Measurements from ENCODE around the gene SNX19. TPM values are rescaled to one million over a fixed set of nuclear protein-coding genes. Genes with fewer than 3 reads are reported as not detected.

SNX19 gene
- total RNA-seq, 1 donor from 2014 or later = 67.4 TPM

GRCh38 chr11:130868086-130868710, 48.1 kb downstream of the SNX19 start:
- no peaks in the 10 kb centered on the region for H3K27me3 ChIP-seq (ENCODE audit: low read depth)
- ATAC-seq (no peak), DNase-seq (no peak)
- intact Hi-C loops (cut with DNase I) = no loop called here
- H3K4me3 ChIP-seq = no peak overlapping the region
- no peak overlapping the region for H3K27ac ChIP-seq
- no peaks in the 10 kb centered on the region for H3K9me3 ChIP-seq
- TF ChIP-seq CTCF (IDR thresholded peaks at IDR 0.05) = no peak
- H3K4me1 ChIP-seq = no peaks in the 10 kb centered on the region
- peaks cover 33% of the 10 kb centered on the region for H3K36me3 ChIP-seq

- Histone ChIP-seq H3K36me3 (peaks cover 21% of the 10 kb centered on the region), H3K27me3 (ENCODE audit: low read depth) (no peaks in the 10 kb centered on the region), H3K9me3 (no peaks in the 10 kb centered on the region), H3K27ac (no peak overlapping the region), H3K4me1 (peaks cover 4% of the 10 kb centered on the region), H3K4me3 (no peak overlapping the region)
- intact Hi-C loops (cut with DNase I) = no loop called here
- no peak for TF ChIP-seq CTCF (IDR thresholded peaks at IDR 0.05)
- ATAC-seq = no peak
- DNase-seq = no peak
Measured at GRCh38 chr11:130866831-130867230, 49.4 kb downstream of the SNX19 start.

- no peak overlapping the region for H3K4me3 ChIP-seq
- DNase-seq (no peak), ATAC-seq (no peak)
- peaks cover 9% of the 10 kb centered on the region for H3K4me1 ChIP-seq
- no peaks in the 10 kb centered on the region for H3K9me3 ChIP-seq
- H3K36me3 ChIP-seq = peaks cover 10% of the 10 kb centered on the region
- no peak overlapping the region for H3K27ac ChIP-seq
- no peaks in the 10 kb centered on the region for H3K27me3 ChIP-seq (ENCODE audit: low read depth)
- intact Hi-C loops (cut with DNase I) = no loop called here
- no peak for TF ChIP-seq CTCF (IDR thresholded peaks at IDR 0.05)
Measured at GRCh38 chr11:130865774-130866114, 50.5 kb downstream of the SNX19 start.

GRCh38 chr11:130865091-130865773, 51.0 kb downstream of the SNX19 start:
- no peak for TF ChIP-seq CTCF (IDR thresholded peaks at IDR 0.05)
- intact Hi-C loops (cut with DNase I) = no loop called here
- Histone ChIP-seq H3K27me3 (ENCODE audit: low read depth) (no peaks in the 10 kb centered on the region), H3K27ac (no peak overlapping the region), H3K9me3 (no peaks in the 10 kb centered on the region), H3K4me3 (no peak overlapping the region), H3K36me3 (peaks cover 7% of the 10 kb centered on the region), H3K4me1 (peaks cover 9% of the 10 kb centered on the region)
- DNase-seq (no peak), ATAC-seq (peak in 1 of 2 donors; percentile 22)

GRCh38 chr11:130861902-130862860, 54.1 kb downstream of the SNX19 start:
- no peaks in the 10 kb centered on the region for H3K27me3 ChIP-seq (ENCODE audit: low read depth)
- intact Hi-C loops (cut with DNase I) = loop anchor here (5.0 kb wide), 1 partner anchor 430 kb away; no protein-coding TSS in a partner anchor
- peak; percentile 100 for TF ChIP-seq CTCF (IDR thresholded peaks at IDR 0.05)

More at GRCh38 chr11:130861902-130862860, 54.1 kb downstream of the SNX19 start:
- Histone ChIP-seq H3K27ac (no peak overlapping the region), H3K9me3 (no peaks in the 10 kb centered on the region), H3K4me1 (peaks cover 9% of the 10 kb centered on the region), H3K4me3 (no peak overlapping the region), H3K36me3 (no peaks in the 10 kb centered on the region)
- ATAC-seq = peak; percentile 87 to 93
- peak; percentile 94 for DNase-seq
